B cell (primary cell): Measurements from ENCODE around the gene CYP4F22.

Source experiments
- EZH2 ChIP-seq: IDR thresholded peaks from 2 replicates; pipeline ENCODE4 v1.6.1; 2012; ENCODE audit warnings: borderline replicate concordance, low read depth, mild to moderate bottlenecking, moderate library complexity, low read length; ENCODE audit not compliant: insufficient read depth, poor library complexity, severe bottlenecking
- TF ChIP-seq, protein P1 (sequence below): fragments of 200-600 bp; IDR thresholded peaks from one replicate; pipeline ENCODE4 v1.8.0; 2022; ENCODE audit warnings: antibody characterized with exemption, mild to moderate bottlenecking

DNA sequence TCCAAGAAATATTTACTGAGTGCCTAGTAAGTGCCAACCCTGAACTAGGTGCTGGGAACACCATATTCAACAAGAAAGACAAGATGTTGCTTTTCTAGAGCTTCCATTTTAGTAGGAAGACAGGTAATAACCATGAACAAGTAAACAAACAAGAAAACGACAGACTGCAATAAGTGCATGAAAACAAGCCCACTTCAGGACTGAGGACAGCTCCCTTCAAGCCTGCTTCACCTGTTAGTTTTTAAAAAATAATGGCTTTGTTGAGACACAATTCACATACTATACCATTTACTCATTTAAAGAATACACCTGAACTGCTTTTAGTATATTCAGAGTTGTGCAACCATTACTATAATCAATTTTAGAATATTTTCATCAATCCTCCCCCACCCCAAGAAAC lies 30.4 kb downstream of the CYP4F22 start:
- TF ChIP-seq, protein P1, sequence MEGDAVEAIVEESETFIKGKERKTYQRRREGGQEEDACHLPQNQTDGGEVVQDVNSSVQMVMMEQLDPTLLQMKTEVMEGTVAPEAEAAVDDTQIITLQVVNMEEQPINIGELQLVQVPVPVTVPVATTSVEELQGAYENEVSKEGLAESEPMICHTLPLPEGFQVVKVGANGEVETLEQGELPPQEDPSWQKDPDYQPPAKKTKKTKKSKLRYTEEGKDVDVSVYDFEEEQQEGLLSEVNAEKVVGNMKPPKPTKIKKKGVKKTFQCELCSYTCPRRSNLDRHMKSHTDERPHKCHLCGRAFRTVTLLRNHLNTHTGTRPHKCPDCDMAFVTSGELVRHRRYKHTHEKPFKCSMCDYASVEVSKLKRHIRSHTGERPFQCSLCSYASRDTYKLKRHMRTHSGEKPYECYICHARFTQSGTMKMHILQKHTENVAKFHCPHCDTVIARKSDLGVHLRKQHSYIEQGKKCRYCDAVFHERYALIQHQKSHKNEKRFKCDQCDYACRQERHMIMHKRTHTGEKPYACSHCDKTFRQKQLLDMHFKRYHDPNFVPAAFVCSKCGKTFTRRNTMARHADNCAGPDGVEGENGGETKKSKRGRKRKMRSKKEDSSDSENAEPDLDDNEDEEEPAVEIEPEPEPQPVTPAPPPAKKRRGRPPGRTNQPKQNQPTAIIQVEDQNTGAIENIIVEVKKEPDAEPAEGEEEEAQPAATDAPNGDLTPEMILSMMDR, result no peak
- TF ChIP-seq EZH2, result no peak
